ENCODE measurements around the gene MERTK. TPM values are rescaled to one million over a fixed set of nuclear protein-coding genes. Genes with fewer than 3 reads are reported as not detected.
"Not testable (repeated sequence)": the region's sequence is repeated elsewhere in the genome, so short reads cannot be mapped to it uniquely, and the experiment has no call there.

The MERTK gene
- total and polyA plus RNA-seq, 4 donors = 9.6 to 61.3 (median 24.2) TPM

GRCh38 chr2:111905475-111905869 lies 7.1 kb downstream of the MERTK start:
- H3K9me3 ChIP-seq (ENCODE audit: control insufficient read depth, low read length); H3K4me1 ChIP-seq (ENCODE audit: control insufficient read depth in 1 of 2, insufficient read depth in 2 of 2, low read length in 2 of 2); H3K27me3 ChIP-seq (ENCODE audit: control insufficient read depth in 1 of 2, insufficient read depth in 2 of 2, low read length in 1 of 2); DNase-seq; H3K4me3 ChIP-seq (ENCODE audit: low read length in 2 of 2); H3K36me3 ChIP-seq (ENCODE audit: control insufficient read depth in 1 of 2, insufficient read depth in 2 of 2, low read length in 1 of 2); ATAC-seq (ENCODE audit: low FRiP score): not testable (repeated sequence)
- intact Hi-C loops (cut with DNase I) = loop anchor here in 1 of 2 donors (10.0 kb wide), 1 partner anchor 49 kb away; no protein-coding TSS in a partner anchor
- WGBS, 2 donors = 93 to 99% methylated on average over 9 of the region's 9 CpGs
- peak overlapping the region in 1 of 2 donors; percentile 25 for H3K27ac ChIP-seq (ENCODE audit: low read depth in 1 of 2, low read length in 2 of 2)

GRCh38 chr2:111905990-111906735 lies 7.8 kb downstream of the MERTK start:
- DNase-seq (no peak), ATAC-seq (ENCODE audit: low FRiP score) (no peak)
- H3K36me3 ChIP-seq (ENCODE audit: control insufficient read depth in 1 of 2, insufficient read depth in 2 of 2, low read length in 1 of 2) = no peaks in the 10 kb centered on the region
- no peak overlapping the region for H3K4me3 ChIP-seq (ENCODE audit: low read length in 2 of 2)
- peaks cover 3 to 5% of the 10 kb centered on the region in 2 donors for H3K4me1 ChIP-seq (ENCODE audit: control insufficient read depth in 1 of 2, insufficient read depth in 2 of 2, low read length in 2 of 2)
- H3K27ac ChIP-seq (ENCODE audit: low read depth in 1 of 2, low read length in 2 of 2) = peak overlapping the region; percentile 30 to 76
- WGBS, 2 donors = 5 to 7% methylated on average over 4 of the region's 4 CpGs
- no peaks in the 10 kb centered on the region for H3K27me3 ChIP-seq (ENCODE audit: control insufficient read depth in 1 of 2, insufficient read depth in 2 of 2, low read length in 1 of 2)
- no peaks in the 10 kb centered on the region for H3K9me3 ChIP-seq (ENCODE audit: control insufficient read depth, low read length)
- intact Hi-C loops (cut with DNase I) = loop anchor here in 1 of 2 donors (10.0 kb wide), 1 partner anchor 49 kb away; no protein-coding TSS in a partner anchor

- intact Hi-C loops (cut with DNase I) = loop anchor here in 1 of 2 donors (10.0 kb wide), 1 partner anchor 46 kb away; no protein-coding TSS in a partner anchor
- Histone ChIP-seq H3K4me3 (ENCODE audit: low read length in 2 of 2) (no peak overlapping the region), H3K4me1 (ENCODE audit: control insufficient read depth in 1 of 2, insufficient read depth in 2 of 2, low read length in 2 of 2) (peaks cover 3 to 7% of the 10 kb centered on the region in 2 donors), H3K9me3 (ENCODE audit: control insufficient read depth, low read length) (no peaks in the 10 kb centered on the region), H3K36me3 (ENCODE audit: control insufficient read depth in 1 of 2, insufficient read depth in 2 of 2, low read length in 1 of 2) (no peaks in the 10 kb centered on the region), H3K27me3 (ENCODE audit: control insufficient read depth in 1 of 2, insufficient read depth in 2 of 2, low read length in 1 of 2) (no peaks in the 10 kb centered on the region), H3K27ac (ENCODE audit: low read depth in 1 of 2, low read length in 2 of 2) (no peak overlapping the region)
- 73 to 89% methylated on average over 1 of the region's 1 CpG for WGBS, 2 donors
- ATAC-seq (ENCODE audit: low FRiP score) = no peak
- DNase-seq = no peak
These were observed 10.2 kb downstream of the MERTK start for GRCh38 chr2:111908578-111908977.

GRCh38 chr2:111909079-111909478 lies 10.7 kb downstream of the MERTK start:
- DNase-seq = no peak
- H3K36me3 ChIP-seq (ENCODE audit: control insufficient read depth in 1 of 2, insufficient read depth in 2 of 2, low read length in 1 of 2) = no peaks in the 10 kb centered on the region
- peaks cover 3 to 7% of the 10 kb centered on the region in 2 donors for H3K4me1 ChIP-seq (ENCODE audit: control insufficient read depth in 1 of 2, insufficient read depth in 2 of 2, low read length in 2 of 2)
- no peaks in the 10 kb centered on the region for H3K27me3 ChIP-seq (ENCODE audit: control insufficient read depth in 1 of 2, insufficient read depth in 2 of 2, low read length in 1 of 2)
- H3K9me3 ChIP-seq (ENCODE audit: control insufficient read depth, low read length) = no peaks in the 10 kb centered on the region
- 87 to 96% methylated on average over 3 of the region's 3 CpGs for WGBS, 2 donors
- intact Hi-C loops (cut with DNase I) = loop anchor here in 1 of 2 donors (10.0 kb wide), 1 partner anchor 46 kb away; no protein-coding TSS in a partner anchor
- H3K4me3 ChIP-seq (ENCODE audit: low read length in 2 of 2) = no peak overlapping the region
- no peak overlapping the region for H3K27ac ChIP-seq (ENCODE audit: low read depth in 1 of 2, low read length in 2 of 2)
- ATAC-seq (ENCODE audit: low FRiP score) = no peak

- not testable (repeated sequence) for DNase-seq; H3K4me1 ChIP-seq (ENCODE audit: control insufficient read depth in 1 of 2, insufficient read depth in 2 of 2, low read length in 2 of 2); H3K36me3 ChIP-seq (ENCODE audit: control insufficient read depth in 1 of 2, insufficient read depth in 2 of 2, low read length in 1 of 2); H3K4me3 ChIP-seq (ENCODE audit: low read length in 2 of 2); ATAC-seq (ENCODE audit: low FRiP score); H3K9me3 ChIP-seq (ENCODE audit: control insufficient read depth, low read length); H3K27me3 ChIP-seq (ENCODE audit: control insufficient read depth in 1 of 2, insufficient read depth in 2 of 2, low read length in 1 of 2); H3K27ac ChIP-seq (ENCODE audit: low read depth in 1 of 2, low read length in 2 of 2)
- WGBS, 2 donors = 93 to 95% methylated on average over 4 of the region's 4 CpGs
- intact Hi-C loops (cut with DNase I) = loop anchor here in 1 of 2 donors (10.0 kb wide), 1 partner anchor 45 kb away; no protein-coding TSS in a partner anchor
These were observed 11.6 kb downstream of the MERTK start for GRCh38 chr2:111909997-111910396.

- DNase-seq (no peak), ATAC-seq (ENCODE audit: low FRiP score) (no peak)
- no peak overlapping the region for H3K4me3 ChIP-seq (ENCODE audit: low read length in 2 of 2)
- WGBS, 2 donors = 76 to 80% methylated on average over 2 of the region's 2 CpGs
- peaks cover 3 to 7% of the 10 kb centered on the region in 2 donors for H3K4me1 ChIP-seq (ENCODE audit: control insufficient read depth in 1 of 2, insufficient read depth in 2 of 2, low read length in 2 of 2)
- H3K27me3 ChIP-seq (ENCODE audit: control insufficient read depth in 1 of 2, insufficient read depth in 2 of 2, low read length in 1 of 2) = no peaks in the 10 kb centered on the region
- H3K36me3 ChIP-seq (ENCODE audit: control insufficient read depth in 1 of 2, insufficient read depth in 2 of 2, low read length in 1 of 2) = no peaks in the 10 kb centered on the region
- no peaks in the 10 kb centered on the region for H3K9me3 ChIP-seq (ENCODE audit: control insufficient read depth, low read length)
- H3K27ac ChIP-seq (ENCODE audit: low read depth in 1 of 2, low read length in 2 of 2) = no peak overlapping the region
- intact Hi-C loops (cut with DNase I) = no loop called here
These were observed 12.3 kb downstream of the MERTK start for GRCh38 chr2:111910609-111911277.

GRCh38 chr2:111911295-111911977 lies 13.0 kb downstream of the MERTK start:
- DNase-seq; H3K4me3 ChIP-seq (ENCODE audit: low read length in 2 of 2); intact Hi-C loops (cut with DNase I); H3K36me3 ChIP-seq (ENCODE audit: control insufficient read depth in 1 of 2, insufficient read depth in 2 of 2, low read length in 1 of 2); H3K27ac ChIP-seq (ENCODE audit: low read depth in 1 of 2, low read length in 2 of 2); H3K4me1 ChIP-seq (ENCODE audit: control insufficient read depth in 1 of 2, insufficient read depth in 2 of 2, low read length in 2 of 2); H3K9me3 ChIP-seq (ENCODE audit: control insufficient read depth, low read length); H3K27me3 ChIP-seq (ENCODE audit: control insufficient read depth in 1 of 2, insufficient read depth in 2 of 2, low read length in 1 of 2); ATAC-seq (ENCODE audit: low FRiP score): not testable (repeated sequence)
- WGBS, 2 donors = 96 to 99% methylated on average over 7 of the region's 7 CpGs

GRCh38 chr2:111912547-111912946 lies 14.1 kb downstream of the MERTK start:
- no peak for ATAC-seq (ENCODE audit: low FRiP score)
- Histone ChIP-seq H3K36me3 (ENCODE audit: control insufficient read depth in 1 of 2, insufficient read depth in 2 of 2, low read length in 1 of 2) (no peaks in the 10 kb centered on the region), H3K4me3 (ENCODE audit: low read length in 2 of 2) (no peak overlapping the region), H3K27me3 (ENCODE audit: control insufficient read depth in 1 of 2, insufficient read depth in 2 of 2, low read length in 1 of 2) (no peaks in the 10 kb centered on the region), H3K4me1 (ENCODE audit: control insufficient read depth in 1 of 2, insufficient read depth in 2 of 2, low read length in 2 of 2) (peaks cover 0 to 5% of the 10 kb centered on the region in 2 donors), H3K27ac (ENCODE audit: low read depth in 1 of 2, low read length in 2 of 2) (no peak overlapping the region), H3K9me3 (ENCODE audit: control insufficient read depth, low read length) (no peaks in the 10 kb centered on the region)
- intact Hi-C loops (cut with DNase I) = no loop called here
- no peak for DNase-seq
- 83 to 84% methylated on average over 2 of the region's 2 CpGs for WGBS, 2 donors
